ENCODE data around the gene PROB1. TPM values are rescaled to one million over a fixed set of nuclear protein-coding genes. Genes with fewer than 3 reads are reported as not detected.

The PROB1 gene
- total and polyA plus RNA-seq, 9 of the 15 experiments (the other 6 are each of a cell fraction or from before 2014, with no cell fraction given) = 0.01 to 1.8 (median 0.47) TPM

DNA sequence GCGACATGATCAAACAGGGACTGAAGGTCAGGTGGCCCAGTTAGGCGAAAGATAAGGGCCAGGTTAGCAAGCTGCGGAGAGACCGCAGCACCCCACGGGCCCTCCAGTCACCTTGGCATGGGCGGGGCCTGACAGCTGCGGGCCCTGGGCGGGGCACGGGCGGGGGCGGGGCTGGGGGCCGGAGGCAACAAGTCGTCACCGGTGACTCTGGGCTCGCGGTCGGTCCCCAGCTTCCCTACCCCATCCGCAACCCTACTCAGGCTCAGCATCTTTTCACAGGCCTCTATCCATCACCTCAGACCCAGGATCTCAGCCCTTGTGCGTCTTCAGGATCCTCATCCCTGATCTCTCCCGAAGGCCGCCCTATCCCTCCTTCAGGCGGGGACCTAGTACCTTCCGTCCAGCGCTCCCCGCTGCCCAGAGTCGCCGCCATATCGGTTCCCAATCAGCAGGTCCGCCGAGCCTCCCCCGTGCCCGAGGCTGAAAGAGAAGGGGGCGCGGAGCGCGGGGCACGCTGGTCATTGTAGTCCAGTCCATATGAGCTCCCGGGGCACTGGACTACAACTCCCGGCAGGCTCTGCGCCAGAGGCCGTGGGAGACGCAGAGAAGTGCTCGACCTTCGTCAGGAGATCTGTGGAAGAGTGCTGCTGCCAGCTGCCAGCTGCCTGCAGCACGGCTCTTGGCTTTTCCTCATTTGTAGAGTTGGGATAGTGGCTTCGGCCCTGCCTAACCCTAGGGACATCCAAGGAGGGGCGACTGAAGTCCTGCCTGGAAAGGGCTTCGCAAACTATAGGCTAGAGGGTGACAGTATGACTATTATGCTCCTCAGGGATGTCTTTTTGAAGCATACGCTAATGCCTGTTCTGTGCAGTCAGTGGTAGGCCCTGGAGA lies 44.4 kb upstream of the PROB1 start, which contains the start of gene DNAJC18 (continued):
- TF ChIP-seq, protein P1, sequence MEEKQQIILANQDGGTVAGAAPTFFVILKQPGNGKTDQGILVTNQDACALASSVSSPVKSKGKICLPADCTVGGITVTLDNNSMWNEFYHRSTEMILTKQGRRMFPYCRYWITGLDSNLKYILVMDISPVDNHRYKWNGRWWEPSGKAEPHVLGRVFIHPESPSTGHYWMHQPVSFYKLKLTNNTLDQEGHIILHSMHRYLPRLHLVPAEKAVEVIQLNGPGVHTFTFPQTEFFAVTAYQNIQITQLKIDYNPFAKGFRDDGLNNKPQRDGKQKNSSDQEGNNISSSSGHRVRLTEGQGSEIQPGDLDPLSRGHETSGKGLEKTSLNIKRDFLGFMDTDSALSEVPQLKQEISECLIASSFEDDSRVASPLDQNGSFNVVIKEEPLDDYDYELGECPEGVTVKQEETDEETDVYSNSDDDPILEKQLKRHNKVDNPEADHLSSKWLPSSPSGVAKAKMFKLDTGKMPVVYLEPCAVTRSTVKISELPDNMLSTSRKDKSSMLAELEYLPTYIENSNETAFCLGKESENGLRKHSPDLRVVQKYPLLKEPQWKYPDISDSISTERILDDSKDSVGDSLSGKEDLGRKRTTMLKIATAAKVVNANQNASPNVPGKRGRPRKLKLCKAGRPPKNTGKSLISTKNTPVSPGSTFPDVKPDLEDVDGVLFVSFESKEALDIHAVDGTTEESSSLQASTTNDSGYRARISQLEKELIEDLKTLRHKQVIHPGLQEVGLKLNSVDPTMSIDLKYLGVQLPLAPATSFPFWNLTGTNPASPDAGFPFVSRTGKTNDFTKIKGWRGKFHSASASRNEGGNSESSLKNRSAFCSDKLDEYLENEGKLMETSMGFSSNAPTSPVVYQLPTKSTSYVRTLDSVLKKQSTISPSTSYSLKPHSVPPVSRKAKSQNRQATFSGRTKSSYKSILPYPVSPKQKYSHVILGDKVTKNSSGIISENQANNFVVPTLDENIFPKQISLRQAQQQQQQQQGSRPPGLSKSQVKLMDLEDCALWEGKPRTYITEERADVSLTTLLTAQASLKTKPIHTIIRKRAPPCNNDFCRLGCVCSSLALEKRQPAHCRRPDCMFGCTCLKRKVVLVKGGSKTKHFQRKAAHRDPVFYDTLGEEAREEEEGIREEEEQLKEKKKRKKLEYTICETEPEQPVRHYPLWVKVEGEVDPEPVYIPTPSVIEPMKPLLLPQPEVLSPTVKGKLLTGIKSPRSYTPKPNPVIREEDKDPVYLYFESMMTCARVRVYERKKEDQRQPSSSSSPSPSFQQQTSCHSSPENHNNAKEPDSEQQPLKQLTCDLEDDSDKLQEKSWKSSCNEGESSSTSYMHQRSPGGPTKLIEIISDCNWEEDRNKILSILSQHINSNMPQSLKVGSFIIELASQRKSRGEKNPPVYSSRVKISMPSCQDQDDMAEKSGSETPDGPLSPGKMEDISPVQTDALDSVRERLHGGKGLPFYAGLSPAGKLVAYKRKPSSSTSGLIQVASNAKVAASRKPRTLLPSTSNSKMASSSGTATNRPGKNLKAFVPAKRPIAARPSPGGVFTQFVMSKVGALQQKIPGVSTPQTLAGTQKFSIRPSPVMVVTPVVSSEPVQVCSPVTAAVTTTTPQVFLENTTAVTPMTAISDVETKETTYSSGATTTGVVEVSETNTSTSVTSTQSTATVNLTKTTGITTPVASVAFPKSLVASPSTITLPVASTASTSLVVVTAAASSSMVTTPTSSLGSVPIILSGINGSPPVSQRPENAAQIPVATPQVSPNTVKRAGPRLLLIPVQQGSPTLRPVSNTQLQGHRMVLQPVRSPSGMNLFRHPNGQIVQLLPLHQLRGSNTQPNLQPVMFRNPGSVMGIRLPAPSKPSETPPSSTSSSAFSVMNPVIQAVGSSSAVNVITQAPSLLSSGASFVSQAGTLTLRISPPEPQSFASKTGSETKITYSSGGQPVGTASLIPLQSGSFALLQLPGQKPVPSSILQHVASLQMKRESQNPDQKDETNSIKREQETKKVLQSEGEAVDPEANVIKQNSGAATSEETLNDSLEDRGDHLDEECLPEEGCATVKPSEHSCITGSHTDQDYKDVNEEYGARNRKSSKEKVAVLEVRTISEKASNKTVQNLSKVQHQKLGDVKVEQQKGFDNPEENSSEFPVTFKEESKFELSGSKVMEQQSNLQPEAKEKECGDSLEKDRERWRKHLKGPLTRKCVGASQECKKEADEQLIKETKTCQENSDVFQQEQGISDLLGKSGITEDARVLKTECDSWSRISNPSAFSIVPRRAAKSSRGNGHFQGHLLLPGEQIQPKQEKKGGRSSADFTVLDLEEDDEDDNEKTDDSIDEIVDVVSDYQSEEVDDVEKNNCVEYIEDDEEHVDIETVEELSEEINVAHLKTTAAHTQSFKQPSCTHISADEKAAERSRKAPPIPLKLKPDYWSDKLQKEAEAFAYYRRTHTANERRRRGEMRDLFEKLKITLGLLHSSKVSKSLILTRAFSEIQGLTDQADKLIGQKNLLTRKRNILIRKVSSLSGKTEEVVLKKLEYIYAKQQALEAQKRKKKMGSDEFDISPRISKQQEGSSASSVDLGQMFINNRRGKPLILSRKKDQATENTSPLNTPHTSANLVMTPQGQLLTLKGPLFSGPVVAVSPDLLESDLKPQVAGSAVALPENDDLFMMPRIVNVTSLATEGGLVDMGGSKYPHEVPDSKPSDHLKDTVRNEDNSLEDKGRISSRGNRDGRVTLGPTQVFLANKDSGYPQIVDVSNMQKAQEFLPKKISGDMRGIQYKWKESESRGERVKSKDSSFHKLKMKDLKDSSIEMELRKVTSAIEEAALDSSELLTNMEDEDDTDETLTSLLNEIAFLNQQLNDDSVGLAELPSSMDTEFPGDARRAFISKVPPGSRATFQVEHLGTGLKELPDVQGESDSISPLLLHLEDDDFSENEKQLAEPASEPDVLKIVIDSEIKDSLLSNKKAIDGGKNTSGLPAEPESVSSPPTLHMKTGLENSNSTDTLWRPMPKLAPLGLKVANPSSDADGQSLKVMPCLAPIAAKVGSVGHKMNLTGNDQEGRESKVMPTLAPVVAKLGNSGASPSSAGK (IDR thresholded peaks at IDR 0.05) = no peak
- TF ChIP-seq TBP (optimal IDR thresholded peaks at IDR 0.05; ENCODE audit: low read depth, low read length) (peak; percentile 86), HNRNPH1 (optimal IDR thresholded peaks at IDR 0.05; ENCODE audit: low read depth, low read length) (no peak), MCM3 (IDR thresholded peaks at IDR 0.05) (no peak), FUS (optimal IDR thresholded peaks at IDR 0.05; ENCODE audit: low read depth, low read length) (no peak), NCOA1 (IDR thresholded peaks at IDR 0.05; ENCODE audit: low read depth) (no peak), NUFIP1 (IDR thresholded peaks at IDR 0.05; ENCODE audit: partially characterized antibody) (no peak), RBM25 (IDR thresholded peaks at IDR 0.05; ENCODE audit: low read depth, low read length, severe bottlenecking) (no peak)
- TF ChIP-seq, protein P2, sequence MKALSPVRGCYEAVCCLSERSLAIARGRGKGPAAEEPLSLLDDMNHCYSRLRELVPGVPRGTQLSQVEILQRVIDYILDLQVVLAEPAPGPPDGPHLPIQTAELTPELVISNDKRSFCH (CRISPR knock-in tag; IDR thresholded peaks at IDR 0.05) = no peak
- TF ChIP-seq, protein P2 (tag; IDR thresholded peaks at IDR 0.05) = no peak
- TF ChIP-seq, protein P3, sequence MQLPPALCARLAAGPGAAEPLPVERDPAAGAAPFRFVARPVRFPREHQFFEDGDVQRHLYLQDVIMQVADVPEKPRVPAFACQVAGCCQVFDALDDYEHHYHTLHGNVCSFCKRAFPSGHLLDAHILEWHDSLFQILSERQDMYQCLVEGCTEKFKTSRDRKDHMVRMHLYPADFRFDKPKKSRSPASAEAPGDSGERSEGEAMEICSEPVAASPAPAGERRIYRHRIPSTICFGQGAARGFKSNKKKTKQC (CRISPR knock-in tag; IDR thresholded peaks at IDR 0.05) = no peak
- TF ChIP-seq, protein P4, sequence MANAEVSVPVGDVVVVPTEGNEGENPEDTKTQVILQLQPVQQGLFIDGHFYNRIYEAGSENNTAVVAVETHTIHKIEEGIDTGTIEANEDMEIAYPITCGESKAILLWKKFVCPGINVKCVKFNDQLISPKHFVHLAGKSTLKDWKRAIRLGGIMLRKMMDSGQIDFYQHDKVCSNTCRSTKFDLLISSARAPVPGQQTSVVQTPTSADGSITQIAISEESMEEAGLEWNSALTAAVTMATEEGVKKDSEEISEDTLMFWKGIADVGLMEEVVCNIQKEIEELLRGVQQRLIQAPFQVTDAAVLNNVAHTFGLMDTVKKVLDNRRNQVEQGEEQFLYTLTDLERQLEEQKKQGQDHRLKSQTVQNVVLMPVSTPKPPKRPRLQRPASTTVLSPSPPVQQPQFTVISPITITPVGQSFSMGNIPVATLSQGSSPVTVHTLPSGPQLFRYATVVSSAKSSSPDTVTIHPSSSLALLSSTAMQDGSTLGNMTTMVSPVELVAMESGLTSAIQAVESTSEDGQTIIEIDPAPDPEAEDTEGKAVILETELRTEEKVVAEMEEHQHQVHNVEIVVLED (CRISPR knock-in tag; IDR thresholded peaks at IDR 0.05) = no peak
